GM18873 (cell line): ENCODE data around the gene FAT1.

Source experiments
- ATAC-seq: cut with Tn5 transposase; IDR thresholded peaks from one replicate; pipeline ENCODE4 v1.9.1; 2021; ENCODE audit warnings: mild to moderate bottlenecking, moderate library complexity, moderate number of reproducible peaks; ENCODE audit not compliant: unreplicated experiment, low FRiP score

The FAT1 gene

DNA sequence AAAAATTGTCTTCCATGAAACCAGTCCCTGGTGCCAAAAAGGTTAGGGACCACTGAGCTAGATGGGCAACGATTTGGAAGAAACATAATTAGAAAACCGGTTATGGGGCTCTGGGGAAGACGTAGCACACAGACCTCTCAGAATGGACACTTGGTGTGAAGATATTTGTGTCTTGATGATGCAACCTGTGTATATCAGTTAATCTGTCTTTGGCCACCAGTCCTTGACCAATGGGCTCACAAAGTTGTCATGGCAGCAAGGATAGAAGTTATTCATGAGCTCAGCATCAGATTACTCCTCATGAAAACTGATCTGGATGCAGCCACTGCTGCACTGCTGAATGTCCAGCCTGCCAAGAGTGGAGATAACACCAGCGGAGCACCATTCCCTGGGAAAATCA lies 181.9 kb downstream of the FAT1 start:
- no peak for ATAC-seq

- ATAC-seq, result no peak
Observed at GRCh38 chr4:186537843-186538521, 185.7 kb downstream of the FAT1 start.
